Measurements from ENCODE around the gene SLC19A1. TPM values are rescaled to one million over a fixed set of nuclear protein-coding genes. Genes with fewer than 3 reads are reported as not detected.

SLC19A1 gene
- total RNA-seq (2022; extraction: Qiagen RNA extraction; ENCODE audit: low read depth), result 15.0 to 23.9 TPM (median 21.3 TPM) in 5 replicates

GRCh38 chr21:45542242-45542666 lies at the start of gene SLC19A1:
Gene SLC19A1, minus strand, starts transcription at chr21:45542440. Its CDS starts 4,481 bp downstream, at chr21:45537959.

Other genes starting within 250 kb of the SLC19A1 start
- gene COL18A1, start 137.3 kb downstream of the SLC19A1 start, total RNA-seq (2022; extraction: Qiagen RNA extraction; ENCODE audit: low read depth), result 123 to 173 TPM (median 137 TPM) in 5 replicates
- gene PCBP3, start 101.3 kb upstream of the SLC19A1 start, total RNA-seq (2022; extraction: Qiagen RNA extraction; ENCODE audit: low read depth), result 0.89 to 1.5 TPM (median 1.1 TPM) in 5 replicates